AG04449 (cell line): Measurements from ENCODE around the gene ZNF224.
"Not testable (repeated sequence)": the region's sequence is repeated elsewhere in the genome, so short reads cannot be mapped to it uniquely, and the experiment has no call there.

ENCODE experiments used
- CTCF ChIA-PET: fragments of 350-600 bp; formaldehyde crosslinking; extraction: SDS; loops from one replicate; lab custom pipeline; 2021; ENCODE audit warnings: antibody characterized with exemption; lab: Yijun Ruan, JAX
- POLR2A ChIA-PET: fragments of 400-600, 350-600 bp; formaldehyde crosslinking; extraction: SDS; loops from one replicate; lab custom pipeline; 2020; ENCODE audit warnings: antibody characterized with exemption, inconsistent platforms; lab: Yijun Ruan, JAX
- DNase-seq: peaks from one replicate; pipeline ENCODE4 v3.0.0-alpha.2; 2010; ENCODE audit warnings: low read depth, low spot score
- H3K4me3 ChIP-seq: 2 replicates; pipeline ENCODE4 v1.5.1; 2011; ENCODE audit warnings: low read depth, mild to moderate bottlenecking, control low read depth, low read length
- CTCF ChIP-seq: IDR thresholded peaks from one replicate; pipeline ENCODE4 v1.5.1; 2011; ENCODE audit warnings: mild to moderate bottlenecking, moderate library complexity, low read length, control low read depth, inconsistent platforms; ENCODE audit not compliant: insufficient read depth; ENCODE audit errors: missing control alignments

ZNF224 gene

GRCh38 chr19:44113784-44114390 is 19.7 kb downstream of the ZNF224 start:
- no peak for DNase-seq
- CTCF ChIA-PET: interaction anchor here (0.7 kb wide), 1 partner anchor 397 kb away, joined by 3 read pairs; no protein-coding TSS in a partner anchor
- TF ChIP-seq CTCF: no peak
- peak overlapping the region; percentile 82 for H3K4me3 ChIP-seq
- POLR2A ChIA-PET: interaction anchor here (1.1 kb wide), 1 partner anchor 51 kb away, joined by 5 read pairs; the partner anchor contains the start of gene ZNF226

- DNase-seq, POLR2A ChIA-PET, CTCF ChIA-PET, H3K4me3 ChIP-seq: not testable (repeated sequence)
Observed at GRCh38 chr19:44121162-44121561, 27.0 kb downstream of the ZNF224 start.

- CTCF ChIA-PET: interaction anchor here (0.7 kb wide), 1 partner anchor 9 kb away, joined by 3 read pairs; no protein-coding TSS in a partner anchor
Observed at GRCh38 chr19:44131955-44132354, 37.8 kb downstream of the ZNF224 start.

GRCh38 chr19:44141191-44142058 is 47.3 kb downstream of the ZNF224 start, which contains the start of gene ZNF234:
TSS of gene ZNF234 (plus strand) at chr19:44141554. CDS start at chr19:44144633, 3,079 bp downstream.
- peak within 1 kb of the TSS; percentile 89 for H3K4me3 ChIP-seq
- POLR2A ChIA-PET: interaction anchor here (1.1 kb wide), 1 partner anchor 24 kb away, joined by 5 read pairs; the partner anchor contains the start of gene ZNF226
- CTCF ChIA-PET: no interaction called here
- DNase-seq: no peak
- TF ChIP-seq CTCF: no peak

More at GRCh38 chr19:44131955-44132354, 37.8 kb downstream of the ZNF224 start:
- DNase-seq: no peak
- H3K4me3 ChIP-seq: no peak overlapping the region
- POLR2A ChIA-PET: no interaction called here
- no peak for TF ChIP-seq CTCF

GRCh38 chr19:44142059-44142433 is 47.9 kb downstream of the ZNF224 start:
- CTCF ChIA-PET: no interaction called here

GRCh38 chr19:44149776-44150175 is 55.6 kb downstream of the ZNF224 start:
- no peak for TF ChIP-seq CTCF
- no peak for DNase-seq
- ChIA-PET POLR2A (no interaction called here), CTCF (no interaction called here)
- H3K4me3 ChIP-seq: no peak overlapping the region

More at GRCh38 chr19:44142059-44142433, 47.9 kb downstream of the ZNF224 start:
- H3K4me3 ChIP-seq: peak overlapping the region; percentile 89
- no peak for TF ChIP-seq CTCF
- POLR2A ChIA-PET: interaction anchor here (1.1 kb wide), 1 partner anchor 23 kb away, joined by 5 read pairs; the partner anchor contains the start of gene ZNF226
- no peak for DNase-seq
